Peyer's patch (tissue), 4 donors: ENCODE data around the gene ME1.
"Not testable (repeated sequence)": the region's sequence is repeated elsewhere in the genome, so short reads cannot be mapped to it uniquely, and the experiment has no call there.

ENCODE experiments used
- CTCF ChIP-seq, 6 experiments: fragments of 450-650 bp in 4 of 6; fragments of 200-600 bp in 2 of 6; sonication (generic) in 1 of 6; IDR thresholded peaks; one replicate each; pipeline ENCODE4 v1.5.1; 2017 to 2019; ENCODE audit warnings: antibody characterized with exemption in 6 of 6, mild to moderate bottlenecking in 3 of 6, moderate library complexity in 1 of 6
- POLR2A ChIP-seq, 2 donors: fragments of 450-650 bp; IDR thresholded peaks; one replicate each; pipeline ENCODE4 v1.5.1; 2017; ENCODE audit warnings: antibody characterized with exemption in 2 of 2, mild to moderate bottlenecking in 2 of 2, moderate library complexity in 2 of 2

DNA sequence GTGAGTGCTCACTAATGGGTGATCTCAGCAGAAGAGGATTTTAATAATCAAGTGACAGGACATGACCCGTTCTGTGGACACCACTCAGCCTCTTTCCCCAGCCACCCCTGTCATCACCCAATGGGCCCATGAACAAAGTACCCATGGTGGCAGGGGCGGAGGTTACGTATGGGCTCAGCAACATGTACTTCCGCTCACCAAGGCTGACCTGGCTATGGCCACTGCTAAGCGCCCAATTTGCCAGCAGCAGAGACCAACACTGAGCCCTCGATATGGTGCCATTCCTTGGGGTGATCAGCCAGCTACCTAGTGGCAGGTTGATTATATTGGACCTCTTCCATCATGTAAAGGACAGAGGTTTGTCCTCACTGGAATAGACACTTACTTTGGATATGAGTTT lies 68.5 kb downstream of the ME1 start:
- TF ChIP-seq CTCF, POLR2A (IDR thresholded peaks at IDR 0.05): not testable (repeated sequence)
